ENCODE data around the gene TRIM13. TPM values are rescaled to one million over a fixed set of nuclear protein-coding genes. Genes with fewer than 3 reads are reported as not detected.
A peak's percentile ranks its signal among the peaks of the same experiment; 100 is the strongest.

TRIM13 gene
- total RNA-seq, 1 donor from 2014 or later, result 58.3 TPM

DNA sequence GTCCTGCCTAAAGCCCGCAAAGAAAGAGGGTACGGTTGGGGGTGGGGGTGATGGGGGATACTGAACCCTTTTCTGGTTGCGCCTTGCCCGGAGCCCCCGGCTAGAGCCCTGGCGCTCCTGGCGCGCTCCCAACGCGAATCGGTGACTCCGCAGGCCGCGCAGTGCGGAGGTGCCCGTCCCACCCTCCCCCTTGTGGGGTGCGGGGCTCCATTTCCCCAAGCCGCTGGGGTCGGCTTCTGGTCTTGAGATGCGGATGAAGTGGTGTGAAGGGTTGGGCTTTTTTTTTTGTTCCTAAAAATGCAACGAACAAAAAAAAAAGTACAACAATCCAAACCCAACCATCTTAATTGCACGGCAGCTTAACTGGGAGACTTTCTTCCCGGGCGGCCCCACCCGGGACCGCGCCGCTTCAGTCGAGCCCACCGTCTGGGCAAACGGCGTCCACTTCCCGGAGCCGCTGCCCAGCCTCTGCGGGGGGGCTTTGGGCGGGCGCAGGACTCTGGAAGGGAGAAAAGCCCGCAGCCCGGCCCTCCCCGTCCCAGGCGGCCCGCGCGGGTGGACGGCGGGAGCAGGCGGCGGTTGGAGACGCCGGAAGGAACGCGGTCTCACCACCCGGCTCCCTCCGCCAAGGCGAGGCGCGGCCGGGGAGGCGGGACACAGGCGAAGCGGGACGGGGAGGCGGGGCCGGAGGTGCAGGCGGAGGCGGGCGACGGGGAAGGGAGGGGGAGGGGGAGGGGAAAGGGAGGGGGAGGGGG is 504 bp upstream of the TRIM13 start:
- Mint-ChIP-seq H3K27me3 (ENCODE audit: insufficient read depth, low read depth) (peaks cover 7% of the 10 kb centered on the region), H3K27ac (no peak overlapping the region), H3K4me3 (peak overlapping the region; percentile 85), H3K9me3 (no peaks in the 10 kb centered on the region), H3K4me1 (peaks cover 28% of the 10 kb centered on the region), H3K36me3 (peaks cover 16% of the 10 kb centered on the region)
- Histone ChIP-seq H3K4me2 (peak overlapping the region; percentile 76), H3K9ac (peak overlapping the region; percentile 68), H3K79me2 (ENCODE audit: low read depth) (peaks cover 44% of the 10 kb centered on the region), H3K27ac (peak overlapping the region; percentile 83), H3K27me3 (peaks cover 6% of the 10 kb centered on the region), H3K4me1 (peaks cover 32% of the 10 kb centered on the region), H4K20me1 (ENCODE audit: low read depth) (peaks cover 36% of the 10 kb centered on the region), H2AFZ (replicated peaks) (peak overlapping the region; percentile 94), H3K4me3 (peak overlapping the region; percentile 73), H3K9me3 (ENCODE audit: low read depth) (no peaks in the 10 kb centered on the region), H3K36me3 (peaks cover 20% of the 10 kb centered on the region), H3F3A (ENCODE audit: low read depth) (peaks cover 10% of the 10 kb centered on the region)
- no peak for TF ChIP-seq EZH2 (IDR thresholded peaks at IDR 0.05)
- TF ChIP-seq EZH2phosphoT487 (IDR thresholded peaks at IDR 0.05), result no peak
- TF ChIP-seq, protein P1, sequence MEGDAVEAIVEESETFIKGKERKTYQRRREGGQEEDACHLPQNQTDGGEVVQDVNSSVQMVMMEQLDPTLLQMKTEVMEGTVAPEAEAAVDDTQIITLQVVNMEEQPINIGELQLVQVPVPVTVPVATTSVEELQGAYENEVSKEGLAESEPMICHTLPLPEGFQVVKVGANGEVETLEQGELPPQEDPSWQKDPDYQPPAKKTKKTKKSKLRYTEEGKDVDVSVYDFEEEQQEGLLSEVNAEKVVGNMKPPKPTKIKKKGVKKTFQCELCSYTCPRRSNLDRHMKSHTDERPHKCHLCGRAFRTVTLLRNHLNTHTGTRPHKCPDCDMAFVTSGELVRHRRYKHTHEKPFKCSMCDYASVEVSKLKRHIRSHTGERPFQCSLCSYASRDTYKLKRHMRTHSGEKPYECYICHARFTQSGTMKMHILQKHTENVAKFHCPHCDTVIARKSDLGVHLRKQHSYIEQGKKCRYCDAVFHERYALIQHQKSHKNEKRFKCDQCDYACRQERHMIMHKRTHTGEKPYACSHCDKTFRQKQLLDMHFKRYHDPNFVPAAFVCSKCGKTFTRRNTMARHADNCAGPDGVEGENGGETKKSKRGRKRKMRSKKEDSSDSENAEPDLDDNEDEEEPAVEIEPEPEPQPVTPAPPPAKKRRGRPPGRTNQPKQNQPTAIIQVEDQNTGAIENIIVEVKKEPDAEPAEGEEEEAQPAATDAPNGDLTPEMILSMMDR (IDR thresholded peaks at IDR 0.05), result no peak
- DNase-seq (ENCODE audit: low spot score), result peak; percentile 98

DNA sequence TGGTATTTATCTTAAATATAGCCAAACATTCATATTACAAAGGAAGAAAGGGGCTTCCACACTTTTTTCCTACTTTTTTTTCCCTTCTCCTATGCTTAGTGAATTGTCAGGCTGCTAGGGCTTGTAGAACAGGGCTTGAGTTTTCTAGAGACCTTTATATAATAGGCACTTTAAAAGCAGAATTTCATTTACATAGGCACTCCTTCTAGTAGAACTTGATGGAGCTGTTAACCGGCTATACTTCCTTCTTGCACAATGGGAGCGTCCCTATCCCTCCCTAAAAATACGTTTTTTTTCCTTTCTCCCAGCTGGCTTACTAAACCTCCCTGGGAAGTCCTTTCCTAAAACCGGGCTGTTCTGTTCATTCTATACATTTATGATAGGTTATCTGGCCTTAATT is 1.1 kb downstream of the TRIM13 start:
- Histone ChIP-seq H4K20me1 (ENCODE audit: low read depth) (peaks cover 52% of the 10 kb centered on the region), H3K4me1 (peaks cover 32% of the 10 kb centered on the region), H3K27ac (peak overlapping the region; percentile 97), H3K4me2 (peak overlapping the region; percentile 86), H2AFZ (replicated peaks) (no peak overlapping the region), H3K79me2 (ENCODE audit: low read depth) (peaks cover 60% of the 10 kb centered on the region), H3K36me3 (peaks cover 27% of the 10 kb centered on the region), H3F3A (ENCODE audit: low read depth) (peaks cover 10% of the 10 kb centered on the region), H3K27me3 (peaks cover 6% of the 10 kb centered on the region), H3K4me3 (peak overlapping the region; percentile 100), H3K9me3 (ENCODE audit: low read depth) (no peaks in the 10 kb centered on the region), H3K9ac (peak overlapping the region; percentile 93)
- H3K4me1 Mint-ChIP-seq, result peaks cover 28% of the 10 kb centered on the region
- H3K27me3 Mint-ChIP-seq (ENCODE audit: insufficient read depth, low read depth), result peaks cover 7% of the 10 kb centered on the region
- TF ChIP-seq EZH2phosphoT487 (IDR thresholded peaks at IDR 0.05), result no peak
- peak overlapping the region; percentile 95 for H3K4me3 Mint-ChIP-seq
- peaks cover 18% of the 10 kb centered on the region for H3K36me3 Mint-ChIP-seq
- H3K27ac Mint-ChIP-seq, result peak overlapping the region; percentile 97
- no peaks in the 10 kb centered on the region for H3K9me3 Mint-ChIP-seq
- DNase-seq (ENCODE audit: low spot score), result no peak

DNA sequence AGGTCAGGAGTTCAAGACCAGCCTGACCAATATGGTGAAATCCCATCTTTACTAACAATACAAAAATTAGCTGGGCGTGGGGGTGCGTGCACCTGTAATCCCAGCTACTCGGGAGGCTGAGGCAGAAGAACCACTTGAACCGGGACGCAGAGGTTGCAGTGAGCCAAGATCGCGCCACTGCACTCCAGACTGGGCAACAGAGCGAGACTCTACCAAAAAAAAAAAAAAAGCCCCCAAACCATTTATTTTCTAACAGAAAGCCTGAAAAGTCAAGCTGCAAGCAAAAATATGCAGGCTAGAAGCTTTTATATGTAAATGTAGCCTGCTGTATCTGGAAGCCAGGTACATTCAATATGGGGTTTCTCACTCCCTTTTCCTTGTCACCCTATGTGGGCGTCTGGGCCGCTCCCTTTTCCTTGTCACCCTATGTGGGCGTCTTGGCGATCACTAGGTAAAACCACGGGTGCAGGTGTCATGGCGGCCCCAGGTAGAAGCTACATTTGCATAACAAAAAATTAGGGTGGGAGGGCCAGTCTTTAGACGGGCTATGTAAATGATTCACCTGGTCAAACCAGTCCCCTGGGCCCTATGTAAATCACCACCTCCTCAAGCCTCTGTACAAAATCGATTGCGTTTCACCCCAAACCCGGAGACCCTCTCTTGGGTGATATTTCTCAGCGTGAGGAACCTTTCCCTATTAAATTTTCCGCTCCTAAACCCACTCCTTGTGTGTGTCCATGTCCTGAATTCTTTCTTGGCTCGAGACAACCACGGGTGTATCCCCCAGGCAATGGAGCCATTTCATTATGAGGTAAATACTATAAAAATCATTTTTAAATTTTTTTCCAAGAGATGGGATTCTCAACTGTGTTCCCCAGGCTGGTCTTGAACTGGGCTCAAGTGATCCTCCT is 2.1 kb downstream of the TRIM13 start:
- H3K4me1 Mint-ChIP-seq, result peaks cover 28% of the 10 kb centered on the region

More for the DNA sequence above, 2.1 kb downstream of the TRIM13 start:
- peak overlapping the region; percentile 95 for H3K4me3 Mint-ChIP-seq
- H3K9me3 Mint-ChIP-seq, result no peaks in the 10 kb centered on the region
- no peak for DNase-seq (ENCODE audit: low spot score)
- peaks cover 61% of the 10 kb centered on the region for H4K20me1 ChIP-seq (ENCODE audit: low read depth)
- peak overlapping the region; percentile 86 for H3K4me2 ChIP-seq
- no peak for TF ChIP-seq EZH2phosphoT487 (IDR thresholded peaks at IDR 0.05)
- no peak for TF ChIP-seq EZH2 (IDR thresholded peaks at IDR 0.05)
- TF ChIP-seq, protein P1 (IDR thresholded peaks at IDR 0.05), result no peak
- no peaks in the 10 kb centered on the region for H3K9me3 ChIP-seq (ENCODE audit: low read depth)
- peaks cover 6% of the 10 kb centered on the region for H3K27me3 ChIP-seq
- H3K79me2 ChIP-seq (ENCODE audit: low read depth), result peaks cover 70% of the 10 kb centered on the region
- no peak overlapping the region for H3K27ac Mint-ChIP-seq
- H3K36me3 ChIP-seq, result peaks cover 37% of the 10 kb centered on the region
- peaks cover 10% of the 10 kb centered on the region for H3F3A ChIP-seq (ENCODE audit: low read depth)
- peaks cover 26% of the 10 kb centered on the region for H3K36me3 Mint-ChIP-seq
- H3K4me1 ChIP-seq, result peaks cover 32% of the 10 kb centered on the region
- no peak overlapping the region for H2AFZ ChIP-seq (replicated peaks)
- H3K27ac ChIP-seq, result no peak overlapping the region
- H3K27me3 Mint-ChIP-seq (ENCODE audit: insufficient read depth, low read depth), result peaks cover 7% of the 10 kb centered on the region
- no peak overlapping the region for H3K9ac ChIP-seq
- peak overlapping the region; percentile 100 for H3K4me3 ChIP-seq
